ENCODE data around the gene MAPKAP1. TPM values are rescaled to one million over a fixed set of nuclear protein-coding genes. Genes with fewer than 3 reads are reported as not detected.

The MAPKAP1 gene
- total and polyA plus RNA-seq, 2 of the 13 experiments (the other 11 are each of a cell fraction or from before 2014, with no cell fraction given), result 45.0 to 64.3 TPM

GRCh38 chr9:125548141-125548540 lies 158.9 kb downstream of the MAPKAP1 start (continued):
- TF ChIP-seq AKNA (CRISPR knock-in tag; IDR thresholded peaks at IDR 0.05; ENCODE audit: borderline replicate concordance) (no peak), NCOA5 (CRISPR knock-in tag; IDR thresholded peaks at IDR 0.05) (no peak), HOXA9 (CRISPR knock-in tag; IDR thresholded peaks at IDR 0.05; ENCODE audit: borderline replicate concordance) (no peak), SALL2 (CRISPR knock-in tag; IDR thresholded peaks at IDR 0.05) (no peak), ZNF644 (CRISPR knock-in tag; IDR thresholded peaks at IDR 0.05; ENCODE audit: low read depth) (peak; percentile 78), HIC2 (CRISPR knock-in tag; IDR thresholded peaks at IDR 0.05; ENCODE audit: low read depth) (no peak), SP5 (CRISPR knock-in tag; IDR thresholded peaks at IDR 0.05; ENCODE audit: borderline replicate concordance, low read depth) (peak; percentile 65; the same call in 1 of the 2 replicates), MTERF4 (CRISPR knock-in tag; IDR thresholded peaks at IDR 0.05) (no peak), RCOR2 (CRISPR knock-in tag; IDR thresholded peaks at IDR 0.05) (peak; percentile 97), PPARG (CRISPR knock-in tag; conservative IDR thresholded peaks at IDR 0.05) (peak; percentile 66), ZNF335 (CRISPR knock-in tag; IDR thresholded peaks at IDR 0.05) (no peak), SIX1 (CRISPR knock-in tag; IDR thresholded peaks at IDR 0.05; ENCODE audit: borderline replicate concordance) (peak; percentile 62; the same call in 1 of the 2 replicates), LRRFIP1 (CRISPR knock-in tag; conservative IDR thresholded peaks at IDR 0.05) (no peak), GATAD1 (CRISPR knock-in tag; IDR thresholded peaks at IDR 0.05) (no peak), ZNF136 (CRISPR knock-in tag; IDR thresholded peaks at IDR 0.05; ENCODE audit: low read depth) (no peak), SALL1 (CRISPR knock-in tag; IDR thresholded peaks at IDR 0.05) (peak; percentile 98), TBP (CRISPR knock-in tag; IDR thresholded peaks at IDR 0.05) (no peak), ZNF33B (CRISPR knock-in tag; IDR thresholded peaks at IDR 0.05) (no peak), ZKSCAN5 (CRISPR knock-in tag; IDR thresholded peaks at IDR 0.05) (no peak), ZFP82 (CRISPR knock-in tag; IDR thresholded peaks at IDR 0.05; ENCODE audit: borderline replicate concordance) (no peak), CREB3 (CRISPR knock-in tag; IDR thresholded peaks at IDR 0.05) (no peak)

Measured in HepG2 (cell line).